Heart right ventricle (tissue), 16 donors: Measurements from ENCODE around the gene GALNT13. TPM values are rescaled to one million over a fixed set of nuclear protein-coding genes. Genes with fewer than 3 reads are reported as not detected.

Source experiments
- ATAC-seq, 8 donors: fragments of 200-7000 bp; cut with Tn5 transposase; one replicate each; pipeline ENCODE4 v1.9.1; 2020; ENCODE audit warnings: mild to moderate bottlenecking in 8 of 8, moderate library complexity in 8 of 8, moderate number of reproducible peaks in 1 of 8
- DNase-seq, 2 donors: peaks; one replicate each; pipeline ENCODE4 v3.0.0-alpha.2; 2020
- H3K27ac ChIP-seq, 10 donors: fragments of 200-600 bp; sonication (generic) in 2 of 10; one replicate each; pipeline versions ENCODE4 v1.5.0 to v1.8.0; 2020 to 2022; ENCODE audit warnings: mild to moderate bottlenecking in 3 of 10
- H3K27me3 ChIP-seq, 7 donors: fragments of 200-600 bp; one replicate each; pipeline ENCODE4 v1.8.0; 2021 to 2022; ENCODE audit warnings: mild to moderate bottlenecking in 2 of 7
- H3K36me3 ChIP-seq, 9 donors: fragments of 200-600 bp; sonication (generic) in 1 of 9; one replicate each; pipeline versions ENCODE4 v1.5.0 to v1.8.0; 2020 to 2022; ENCODE audit warnings: mild to moderate bottlenecking in 2 of 9
- H3K4me1 ChIP-seq, 9 donors: fragments of 200-600 bp; sonication (generic) in 1 of 9; one replicate each; pipeline versions ENCODE4 v1.5.0 to v1.8.0; 2020 to 2022; ENCODE audit warnings: mild to moderate bottlenecking in 4 of 9
- H3K4me3 ChIP-seq, 10 donors: fragments of 200-600 bp; sonication (generic) in 2 of 10; one replicate each; pipeline versions ENCODE4 v1.5.0 to v1.8.0; 2020 to 2022; ENCODE audit warnings: mild to moderate bottlenecking in 7 of 10, moderate library complexity in 2 of 10
- H3K9me3 ChIP-seq, 11 donors: fragments of 200-600 bp in 10 of 11; sonication (generic) in 2 of 11; one replicate each; pipeline versions ENCODE4 v1.5.0 to v1.8.0; 2013 to 2022; ENCODE audit warnings: mild to moderate bottlenecking in 2 of 11, control low read depth in 1 of 11, moderate library complexity in 1 of 11
- CTCF ChIP-seq, 9 donors: fragments of 200-600 bp; sonication (generic) in 2 of 9; IDR thresholded peaks; one replicate each; pipeline versions ENCODE4 v1.5.0 to v1.8.0; 2021 to 2022; ENCODE audit warnings: antibody characterized with exemption in 9 of 9, mild to moderate bottlenecking in 5 of 9, moderate library complexity in 1 of 9
- WGBS, 2 donors: extraction: QIAGEN DNeasy Blood & Tissue Kit; methylation state at CpG; one replicate each; pipeline ENCODE4 v1.1.7; 2013; ENCODE audit warnings: inconsistent platforms in 1 of 2; 5-methylcytosine and 5-hydroxymethylcytosine counted together
- intact Hi-C, 10 donors: fragments of 100-400 bp; cut with DNase I; formaldehyde crosslinking; loops; one replicate each; pipeline versions ENCODE4 v1.11.1 to v1.14.2; 2022
- polyA plus RNA-seq, 2 donors: library from polyadenylated mRNA; stranded (reverse); fragments of 200-250 nt; gene quantifications; one replicate each; pipeline ENCODE4 v1.2.3, GENCODE V29; 2013
- total RNA-seq, 10 donors: library from RNA; stranded (reverse); fragmentation: NEBNext Ultra II Directional in 3 of 10; extraction: Animal tissue kit (Norgen Biotek cat#: 25700) in 3 of 10; gene quantifications; one replicate each; pipeline versions ENCODE4 v1.2.1 to v1.2.4, GENCODE V29; 2021 to 2023
- donor health status: Arrhythmogenic right ventricular cardiomyopathy.
- donor health status: ischemic (EF 13 %, LVEDD 7.1; RV severe dilation, severe dysfunction).
- donor health status: healthy with polysubstance abuse.
- donor health status: DM: no; HTN: yes; CAD: no.
- donor health status: DM: no; HTN: no; CAD: no.
- donor health status: ischemic (EF 25% LVEDD 6.9; RV normal size, moderate dysfunction).
- donor health status: ischemic (EF 25% LVEDD 5.7; RV mildly dilated, moderate dysfunction).
- donor health status: healthy.
- donor health status: DM: yes; HTN: yes; CAD: no.
- donor health status: Ischemic cardiomyopathy.
- donor health status: ischemic (EF 35%, LVEDD 5.7; RV mildly dilated, moderate dysfunction).
- donor health status: nonischemic (EF 11% LVEDD 7.7; RV severe dilation, severe dysfunction).
- donor health status: DM: yes; HTN: yes; CAD: no.
- donor health status: PGD.
- donor health status: ischemic (EF 29% LVEDD 5.4; RV normal size, mild dysfunction).
- donor health status: nonischemic (EF 23%, LVEDD 6.1; RV moderate dilation, normal function).

Gene GALNT13
- total and polyA plus RNA-seq, 12 donors = 0.01 to 0.30 (median 0.05) TPM; not detected in 9

GRCh38 chr2:154437104-154437503 is 565.4 kb downstream of the GALNT13 start:
- intact Hi-C loops = no loop called here
- Histone ChIP-seq H3K9me3 (no peaks in the 10 kb centered on the region), H3K27ac (no peak overlapping the region), H3K27me3 (no peaks in the 10 kb centered on the region), H3K36me3 (no peaks in the 10 kb centered on the region), H3K4me3 (no peak overlapping the region), H3K4me1 (no peaks in the 10 kb centered on the region)
- WGBS, 2 donors = 71 to 76% methylated on average over 8 of the region's 8 CpGs
- no peak for ATAC-seq
- no peak for TF ChIP-seq CTCF (IDR thresholded peaks at IDR 0.05)
- no peak for DNase-seq

- intact Hi-C loops = no loop called here
- Histone ChIP-seq H3K27me3 (no peaks in the 10 kb centered on the region), H3K4me1 (no peaks in the 10 kb centered on the region), H3K36me3 (no peaks in the 10 kb centered on the region), H3K9me3 (no peaks in the 10 kb centered on the region), H3K4me3 (no peak overlapping the region), H3K27ac (no peak overlapping the region)
- peak in 6 of 9 donors; percentile 20 to 50 (median 32) for TF ChIP-seq CTCF (IDR thresholded peaks at IDR 0.05)
- WGBS, 2 donors = 32 to 41% methylated on average over 2 of the region's 2 CpGs
- DNase-seq = no peak
- ATAC-seq = no peak
Observed at GRCh38 chr2:154439156-154439555, 567.4 kb downstream of the GALNT13 start.

- TF ChIP-seq CTCF (IDR thresholded peaks at IDR 0.05) = no peak
- no peak for ATAC-seq
- intact Hi-C loops = no loop called here
- no peak for DNase-seq
- no peak overlapping the region for H3K27ac ChIP-seq
- no peaks in the 10 kb centered on the region for H3K27me3 ChIP-seq
- H3K36me3 ChIP-seq = no peaks in the 10 kb centered on the region
- H3K4me1 ChIP-seq = no peaks in the 10 kb centered on the region
- no peak overlapping the region for H3K4me3 ChIP-seq
- no peaks in the 10 kb centered on the region for H3K9me3 ChIP-seq
Observed at GRCh38 chr2:154443919-154444318, 572.2 kb downstream of the GALNT13 start.

- H3K27me3 ChIP-seq = no peaks in the 10 kb centered on the region
- 66 to 71% methylated on average over 2 of the region's 2 CpGs for WGBS, 2 donors
- no peaks in the 10 kb centered on the region for H3K9me3 ChIP-seq
- no peak overlapping the region for H3K27ac ChIP-seq
- ATAC-seq (no peak), DNase-seq (no peak)
- no peak for TF ChIP-seq CTCF (IDR thresholded peaks at IDR 0.05)
- H3K4me3 ChIP-seq = no peak overlapping the region
- no peaks in the 10 kb centered on the region for H3K36me3 ChIP-seq
- H3K4me1 ChIP-seq = no peaks in the 10 kb centered on the region
- intact Hi-C loops = no loop called here
Observed at GRCh38 chr2:154446324-154446723, 574.6 kb downstream of the GALNT13 start.
